Stomach (tissue), 9 donors: ENCODE measurements around the gene G6PD. TPM values are rescaled to one million over a fixed set of nuclear protein-coding genes. Genes with fewer than 3 reads are reported as not detected.
"Not testable (repeated sequence)": the region's sequence is repeated elsewhere in the genome, so short reads cannot be mapped to it uniquely, and the experiment has no call there.

Source experiments
- DNase-seq, 2 donors: peaks; one replicate each; pipeline versions ENCODE4 v3.0.0 to v3.0.0-alpha.2; 2013 to 2019
- H3K27ac ChIP-seq, 5 donors: fragments of 200-600 bp in 4 of 5; sonication (generic) in 4 of 5; one replicate each; pipeline ENCODE4 v1.5.1; 2013 to 2019; ENCODE audit warnings: mild to moderate bottlenecking in 1 of 5, moderate library complexity in 1 of 5
- H3K27me3 ChIP-seq, 3 donors: fragments of 200-600 bp; sonication (generic); one replicate each; pipeline ENCODE4 v1.5.1; 2017 to 2019; ENCODE audit warnings: mixed run types in 1 of 3
- H3K36me3 ChIP-seq, 4 donors: fragments of 200-600 bp; sonication (generic); 1 replicate in 3 of 4; 2 replicates in 1 of 4; pipeline ENCODE4 v1.5.1; 2016 to 2019
- H3K4me1 ChIP-seq, 4 donors: fragments of 200-600 bp; sonication (generic); one replicate each; pipeline ENCODE4 v1.5.1; 2016 to 2019
- H3K4me3 ChIP-seq, 4 donors: fragments of 200-600 bp; sonication (generic) in 3 of 4; one replicate each; pipeline ENCODE4 v1.5.1; 2016 to 2019; ENCODE audit warnings: mild to moderate bottlenecking in 1 of 4
- H3K9me3 ChIP-seq, 4 donors: fragments of 200-600 bp; sonication (generic); one replicate each; pipeline ENCODE4 v1.5.1; 2016 to 2019
- CTCF ChIP-seq, 7 experiments: fragments of 450-650 bp in 4 of 7; fragments of 200-600 bp in 3 of 7; sonication (generic) in 3 of 7; IDR thresholded peaks; one replicate each; pipeline ENCODE4 v1.5.1; 2016 to 2019; ENCODE audit warnings: antibody characterized with exemption in 7 of 7, control low read depth in 2 of 7, mild to moderate bottlenecking in 1 of 7
- EP300 ChIP-seq: sonication (generic); formaldehyde crosslinking; IDR thresholded peaks from one replicate; pipeline ENCODE4 v1.6.1; 2017; ENCODE audit warnings: antibody characterized with exemption
- POLR2A ChIP-seq, 4 donors: fragments of 450-650 bp; IDR thresholded peaks; one replicate each; pipeline ENCODE4 v1.6.1; 2016; ENCODE audit warnings: antibody characterized with exemption in 4 of 4, control low read depth in 2 of 4, mild to moderate bottlenecking in 1 of 4, moderate library complexity in 1 of 4
- POLR2AphosphoS5 ChIP-seq, 3 donors: sonication (generic); formaldehyde crosslinking; IDR thresholded peaks; one replicate each; pipeline ENCODE4 v1.6.1; 2016; ENCODE audit warnings: antibody characterized with exemption in 3 of 3
- WGBS, 5 donors: extraction: QIAGEN DNeasy Blood & Tissue Kit in 3 of 5; methylation state at CpG; one replicate each; pipeline versions ENCODE4 v1.1.5 to v1.1.7; 2013 to 2018; 5-methylcytosine and 5-hydroxymethylcytosine counted together
- intact Hi-C: fragments of 100-400 bp; cut with DNase I; formaldehyde crosslinking; loops from one replicate; pipeline ENCODE4 v1.15.1; 2023; ENCODE audit warnings: low total_unique reads
- polyA plus RNA-seq, 3 donors: library from polyadenylated mRNA; stranded (reverse); fragments of 200-250 nt; gene quantifications; one replicate each; pipeline ENCODE4 v1.2.3, GENCODE V29; 2013
- total RNA-seq, 5 donors: library from RNA; depleted of rRNA; stranded (reverse); fragments of >200 nt; gene quantifications; one replicate each; pipeline versions ENCODE4 v1.1.0 to v1.2.3, GENCODE V29; 2014 to 2016
- donor health status: healthy with polysubstance abuse.
- donor health status: Bipolar disorder and iron deficiency.
- donor health status: healthy.

G6PD gene
- total and polyA plus RNA-seq, 8 donors, result 10.3 to 41.7 (median 23.4) TPM

GRCh38 chrX:154541589-154541895, 5.1 kb downstream of the G6PD start:
- WGBS, 5 donors, result 44 to 56% (median 50%) methylated on average over 3 to 5 of the region's 5 CpGs
- H3K4me3 ChIP-seq, result no peak overlapping the region
- no peaks in the 10 kb centered on the region for H3K27me3 ChIP-seq
- peaks cover 0 to 3% (median 0%) of the 10 kb centered on the region in 4 donors for H3K36me3 ChIP-seq
- DNase-seq, result no peak
- peak overlapping the region; percentile 17 to 86 (median 84) for H3K27ac ChIP-seq
- peaks cover 14 to 68% (median 28%) of the 10 kb centered on the region in 4 donors for H3K4me1 ChIP-seq
- intact Hi-C loops, result no loop called here
- TF ChIP-seq POLR2A (IDR thresholded peaks at IDR 0.05) (no peak), EP300 (no peak), CTCF (IDR thresholded peaks at IDR 0.05) (no peak), POLR2AphosphoS5 (IDR thresholded peaks at IDR 0.05) (no peak)
- H3K9me3 ChIP-seq, result peaks cover 0 to 8% (median 0%) of the 10 kb centered on the region in 4 donors

- peak; percentile 72 to 76 for DNase-seq
- TF ChIP-seq EP300, result no peak
- TF ChIP-seq POLR2AphosphoS5 (IDR thresholded peaks at IDR 0.05), result peak in 2 of 3 donors; percentile 18 to 37
- Histone ChIP-seq H3K36me3 (peaks cover 0 to 3% (median under 1%) of the 10 kb centered on the region in 4 donors), H3K27me3 (no peaks in the 10 kb centered on the region), H3K9me3 (peaks cover 0 to 3% (median 0%) of the 10 kb centered on the region in 4 donors), H3K4me3 (no peak overlapping the region), H3K27ac (peak overlapping the region; percentile 17 to 86 (median 84)), H3K4me1 (peaks cover 14 to 64% (median 24%) of the 10 kb centered on the region in 4 donors)
- intact Hi-C loops, result no loop called here
- WGBS, 5 donors, result 35 to 75% (median 56%) methylated on average over 6 to 19 of the region's 19 CpGs
Measured at GRCh38 chrX:154540897-154541535, 5.6 kb downstream of the G6PD start.

GRCh38 chrX:154540365-154540764, 6.3 kb downstream of the G6PD start:
- DNase-seq, H3K36me3 ChIP-seq, H3K9me3 ChIP-seq, intact Hi-C loops, H3K27me3 ChIP-seq, H3K4me3 ChIP-seq: not testable (repeated sequence)
- peak overlapping the region; percentile 17 to 86 (median 84) for H3K27ac ChIP-seq
- peaks cover 14 to 58% (median 19%) of the 10 kb centered on the region in 4 donors for H3K4me1 ChIP-seq
- 65 to 86% (median 81%) methylated on average over 6 to 7 of the region's 7 CpGs for WGBS, 5 donors

- Histone ChIP-seq H3K4me3 (no peak overlapping the region), H3K4me1 (peaks cover 14 to 51% (median 24%) of the 10 kb centered on the region in 4 donors), H3K27ac (no peak overlapping the region), H3K36me3 (peaks cover 0 to 20% (median 14%) of the 10 kb centered on the region in 4 donors), H3K9me3 (no peaks in the 10 kb centered on the region), H3K27me3 (no peaks in the 10 kb centered on the region)
- TF ChIP-seq EP300 (no peak), CTCF (IDR thresholded peaks at IDR 0.05) (no peak), POLR2A (IDR thresholded peaks at IDR 0.05) (no peak), POLR2AphosphoS5 (IDR thresholded peaks at IDR 0.05) (no peak)
- DNase-seq, result no peak
- 65 to 87% (median 82%) methylated on average over 7 to 8 of the region's 8 CpGs for WGBS, 5 donors
- intact Hi-C loops, result no loop called here
Measured at GRCh38 chrX:154539077-154539476, 7.6 kb downstream of the G6PD start.

- Histone ChIP-seq H3K36me3 (peaks cover 11 to 51% (median 41%) of the 10 kb centered on the region in 4 donors), H3K27ac (no peak overlapping the region), H3K27me3 (no peaks in the 10 kb centered on the region), H3K4me3 (no peak overlapping the region), H3K9me3 (no peaks in the 10 kb centered on the region), H3K4me1 (peaks cover 0 to 19% (median 11%) of the 10 kb centered on the region in 4 donors)
- TF ChIP-seq CTCF (IDR thresholded peaks at IDR 0.05), result no peak
- TF ChIP-seq EP300, result no peak
- no peak for TF ChIP-seq POLR2AphosphoS5 (IDR thresholded peaks at IDR 0.05)
- no peak for TF ChIP-seq POLR2A (IDR thresholded peaks at IDR 0.05)
- DNase-seq, result no peak
- WGBS, 5 donors, result 76 to 87% (median 85%) methylated on average over 4 to 9 of the region's 9 CpGs
- intact Hi-C loops, result no loop called here
Measured at GRCh38 chrX:154535892-154536291, 10.8 kb downstream of the G6PD start.
